ENCODE measurements around the gene MBNL1.
"Not testable (repeated sequence)": the region's sequence is repeated elsewhere in the genome, so short reads cannot be mapped to it uniquely, and the experiment has no call there.

MBNL1 gene

GRCh38 chr3:152436707-152437590 is 168.2 kb downstream of the MBNL1 start:
- peaks cover 7% of the 10 kb centered on the region for H3K36me3 ChIP-seq (ENCODE audit: control insufficient read depth, insufficient read depth, low read length)
- H3K27me3 ChIP-seq (replicated peaks; ENCODE audit: control insufficient read depth, insufficient read depth, low read length), result no peaks in the 10 kb centered on the region
- no peak for DNase-seq (ENCODE audit: extremely low read depth, insufficient read length)
- no peak for TF ChIP-seq CTCF (IDR thresholded peaks at IDR 0.05; ENCODE audit: insufficient read depth, low read length, poor library complexity, severe bottlenecking)
- H3K4me3 ChIP-seq (replicated peaks; ENCODE audit: low read depth, low read length), result no peak overlapping the region

GRCh38 chr3:152438181-152438580 is 169.5 kb downstream of the MBNL1 start:
- no peak overlapping the region for H3K4me3 ChIP-seq (replicated peaks; ENCODE audit: low read depth, low read length)
- no peaks in the 10 kb centered on the region for H3K27me3 ChIP-seq (replicated peaks; ENCODE audit: control insufficient read depth, insufficient read depth, low read length)
- no peak for DNase-seq (ENCODE audit: extremely low read depth, insufficient read length)
- no peak for TF ChIP-seq CTCF (IDR thresholded peaks at IDR 0.05; ENCODE audit: insufficient read depth, low read length, poor library complexity, severe bottlenecking)
- peaks cover 5% of the 10 kb centered on the region; the same call in 1 of the 2 replicates for H3K36me3 ChIP-seq (ENCODE audit: control insufficient read depth, insufficient read depth, low read length)

- H3K36me3 ChIP-seq (ENCODE audit: control insufficient read depth, insufficient read depth, low read length), result peaks cover 5% of the 10 kb centered on the region; the same call in 1 of the 2 replicates
- H3K4me3 ChIP-seq (replicated peaks; ENCODE audit: low read depth, low read length), result no peak overlapping the region
- no peak for TF ChIP-seq CTCF (IDR thresholded peaks at IDR 0.05; ENCODE audit: insufficient read depth, low read length, poor library complexity, severe bottlenecking)
- no peaks in the 10 kb centered on the region for H3K27me3 ChIP-seq (replicated peaks; ENCODE audit: control insufficient read depth, insufficient read depth, low read length)
- no peak for DNase-seq (ENCODE audit: extremely low read depth, insufficient read length)
Measured at GRCh38 chr3:152438706-152439105, 170.0 kb downstream of the MBNL1 start.

GRCh38 chr3:152440243-152440642 is 171.5 kb downstream of the MBNL1 start:
- H3K27me3 ChIP-seq (replicated peaks; ENCODE audit: control insufficient read depth, insufficient read depth, low read length); DNase-seq (ENCODE audit: extremely low read depth, insufficient read length); H3K4me3 ChIP-seq (replicated peaks; ENCODE audit: low read depth, low read length); H3K36me3 ChIP-seq (ENCODE audit: control insufficient read depth, insufficient read depth, low read length): not testable (repeated sequence)

GRCh38 chr3:152443212-152444023 is 174.7 kb downstream of the MBNL1 start:
- TF ChIP-seq CTCF (IDR thresholded peaks at IDR 0.05; ENCODE audit: insufficient read depth, low read length, poor library complexity, severe bottlenecking), result no peak
- no peak for DNase-seq (ENCODE audit: extremely low read depth, insufficient read length)
- Histone ChIP-seq H3K4me3 (replicated peaks; ENCODE audit: low read depth, low read length) (no peak overlapping the region), H3K27me3 (replicated peaks; ENCODE audit: control insufficient read depth, insufficient read depth, low read length) (no peaks in the 10 kb centered on the region), H3K36me3 (ENCODE audit: control insufficient read depth, insufficient read depth, low read length) (peaks cover 8% of the 10 kb centered on the region)
